Endothelial cell of umbilical vein (primary cell): ENCODE results near the gene ABCG4. TPM values are rescaled to one million over a fixed set of nuclear protein-coding genes. Genes with fewer than 3 reads are reported as not detected.

Experiments used
- BruUV-seq: library from RNA; stranded (reverse); fragments of 400-500 nt; replicated peaks from 2 replicates; lab custom pipeline; 2021; lab: Mats Ljungman, UMichigan
- CTCF ChIA-PET: fragments of 300-600, 350-600 bp; sonication (Branson Sonifier 250); formaldehyde crosslinking; loops from one replicate; lab custom pipeline; 2021; ENCODE audit warnings: antibody characterized with exemption, inconsistent platforms; lab: Charles Lee
- POLR2A ChIA-PET: fragments of 300-600, 350-600 bp; sonication (Branson Sonifier 250); formaldehyde crosslinking; loops from one replicate; lab custom pipeline; 2021; ENCODE audit warnings: antibody characterized with exemption, inconsistent platforms; lab: Charles Lee
- DNase-seq: peaks from one replicate; pipeline ENCODE4 v3.0.0-alpha.2; 2011; ENCODE audit warnings: low read depth, low spot score
- FAIRE-seq: peaks from 2 replicates; lab custom pipeline; 2011; peaks lifted over from hg19 to GRCh38; lab: Jason Lieb, UNC
- H2AFZ ChIP-seq: 2 replicates; pipeline ENCODE4 v1.6.0; 2012; ENCODE audit warnings: low read depth, low read length, control low read depth, inconsistent platforms
- H3K27ac ChIP-seq: 2 replicates; pipeline ENCODE4 v1.5.1; 2011; ENCODE audit warnings: low read depth, mild to moderate bottlenecking, control low read depth, low read length, moderate library complexity; ENCODE audit not compliant: insufficient read depth
- H3K27me3 ChIP-seq, 2 experiments: 2 replicates each; pipeline versions ENCODE4 v1.6.0 to v1.6.1; 2011; ENCODE audit warnings: low read length in 2 of 2, mixed read lengths in 1 of 2; ENCODE audit not compliant: control insufficient read depth in 2 of 2, insufficient read depth in 2 of 2
- H3K36me3 ChIP-seq, 2 experiments: 2 replicates in 1 of 2; 3 replicates in 1 of 2; pipeline ENCODE4 v1.5.1; 2011; ENCODE audit warnings: low read length in 2 of 2, mild to moderate bottlenecking in 1 of 2, moderate library complexity in 1 of 2; ENCODE audit not compliant: control insufficient read depth in 2 of 2, insufficient read depth in 2 of 2; ENCODE audit errors: extremely low read depth in 1 of 2
- H3K4me1 ChIP-seq: 3 replicates; pipeline ENCODE4 v1.5.1; 2011; ENCODE audit warnings: mild to moderate bottlenecking, low read length; ENCODE audit not compliant: control insufficient read depth, insufficient read depth; ENCODE audit errors: extremely low read depth
- H3K4me2 ChIP-seq: 2 replicates; pipeline ENCODE4 v1.6.1; 2011; ENCODE audit warnings: low read length, control low read depth, mixed read lengths; ENCODE audit not compliant: insufficient read depth
- H3K4me3 ChIP-seq, 3 experiments: fragments of 200-600 bp in 1 of 3; sonication (generic), shearing (Covaris generic) in 1 of 3; replicated peaks in 1 of 3; 2 replicates each; pipeline ENCODE4 v1.5.1; 2011 to 2016; ENCODE audit warnings: control low read depth in 3 of 3, low read length in 3 of 3, mild to moderate bottlenecking in 2 of 3, inconsistent platforms in 1 of 3, low read depth in 1 of 3, moderate library complexity in 1 of 3; ENCODE audit not compliant: insufficient read depth in 1 of 3
- H3K79me2 ChIP-seq: 2 replicates; pipeline ENCODE4 v1.6.0; 2012; ENCODE audit warnings: low read length, inconsistent platforms; ENCODE audit not compliant: control insufficient read depth, insufficient read depth
- H3K9ac ChIP-seq: replicated peaks from 2 replicates; pipeline ENCODE3; 2011; ENCODE audit warnings: low read length, control low read depth; ENCODE audit not compliant: insufficient read depth; ENCODE audit errors: extremely low read depth
- H3K9me1 ChIP-seq: replicated peaks from 3 replicates; pipeline ENCODE4 v1.6.0; 2011; ENCODE audit warnings: mild to moderate bottlenecking, low read length; ENCODE audit not compliant: control insufficient read depth, insufficient read depth; ENCODE audit errors: extremely low read depth
- H3K9me3 ChIP-seq: replicated peaks from 2 replicates; pipeline ENCODE4 v1.5.1; 2012; ENCODE audit warnings: low read length, inconsistent platforms; ENCODE audit not compliant: control insufficient read depth, insufficient read depth
- H4K20me1 ChIP-seq: replicated peaks from 2 replicates; pipeline ENCODE3; 2011; ENCODE audit warnings: mild to moderate bottlenecking, low read length; ENCODE audit not compliant: control insufficient read depth, insufficient read depth; ENCODE audit errors: extremely low read depth
- CTCF ChIP-seq, 2 donors: IDR thresholded peaks; 1 replicate in 1 of 2; 2 replicates in 1 of 2; pipeline ENCODE4 v1.5.1; 2011; ENCODE audit warnings: low read length in 2 of 2, mild to moderate bottlenecking in 2 of 2, moderate library complexity in 2 of 2, control low read depth in 1 of 2, inconsistent platforms in 1 of 2, low read depth in 1 of 2; ENCODE audit not compliant: insufficient read depth in 1 of 2; ENCODE audit errors: extremely low read depth in 1 of 2
- FOS ChIP-seq: IDR thresholded peaks from 2 replicates; pipeline ENCODE4 v1.6.1; 2011; ENCODE audit warnings: mild to moderate bottlenecking, low read length, moderate library complexity, borderline replicate concordance; ENCODE audit not compliant: insufficient read depth
- JUN ChIP-seq: IDR thresholded peaks from 2 replicates; pipeline ENCODE4 v1.6.1; 2011; ENCODE audit warnings: borderline replicate concordance, low read depth; ENCODE audit not compliant: insufficient read length, insufficient read depth
- MAX ChIP-seq: IDR thresholded peaks from 2 replicates; pipeline ENCODE4 v1.6.1; 2011; ENCODE audit not compliant: insufficient read depth, insufficient read length
- MYC ChIP-seq: IDR thresholded peaks from one replicate; pipeline ENCODE4 v1.6.1; 2011; ENCODE audit warnings: mild to moderate bottlenecking, low read depth, low read length
- POLR2A ChIP-seq: IDR thresholded peaks from 2 replicates; pipeline ENCODE4 v1.6.1; 2012; ENCODE audit warnings: low read depth, mild to moderate bottlenecking, control low read depth, low read length
- POLR2AphosphoS5 ChIP-seq: IDR thresholded peaks from 2 replicates; pipeline ENCODE4 v1.6.1; 2012; ENCODE audit warnings: low read depth, mild to moderate bottlenecking, control low read depth, low read length, moderate library complexity; ENCODE audit not compliant: insufficient read depth
- dilution Hi-C: fragments of 300-500 bp; cut with MboI; formaldehyde crosslinking; loops from one replicate; pipeline ENCODE4 v1.15.0; 2019; ENCODE audit warnings: low sequenced_read_pairs; ENCODE audit not compliant: extremely low pct_ligation_motif_present
- intact Hi-C: fragments of 100-400 bp; cut with micrococcal nuclease; formaldehyde crosslinking; loops from one replicate; pipeline ENCODE4 v1.10.0; 2022
- polyA plus RNA-seq, 4 experiments: library from polyadenylated mRNA; depleted of rRNA in 3 of 4; stranded (reverse) in 3 of 4; unstranded in 1 of 4; fragments of >200 nt; gene quantifications; 2 replicates each; pipeline versions ENCODE4 v1.2.1 to v1.2.3, GENCODE V29; 2011 to 2012; ENCODE audit warnings: missing spikeins in 1 of 4
- total RNA-seq: library from RNA; stranded (reverse); gene quantifications from 2 replicates; pipeline ENCODE4 v1.2.3, GENCODE V29; 2021

ABCG4 gene
- total and polyA plus RNA-seq, 2 donors (not counting 3 experiments of a cell fraction or from before 2014, with no cell fraction given) = 1.0 to 1.7 TPM

DNA sequence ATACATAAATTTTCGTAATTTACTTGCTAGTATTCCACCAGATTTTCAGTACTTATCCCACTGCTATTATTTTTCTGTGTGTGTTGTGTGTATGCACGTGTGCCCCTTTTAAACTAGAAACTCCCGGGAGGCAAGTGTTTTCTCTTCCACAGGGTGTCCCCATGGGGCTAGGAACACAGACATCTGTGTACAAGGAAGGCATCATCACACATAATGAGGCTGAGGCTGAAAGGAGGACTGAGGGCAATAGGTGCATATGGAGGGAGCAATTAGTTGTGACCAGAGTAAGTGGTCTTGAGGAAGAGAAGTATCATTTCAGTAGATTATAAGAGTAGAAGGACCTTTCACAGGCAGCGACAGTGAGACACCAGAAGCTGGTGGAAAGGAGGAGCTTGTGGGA lies 45.1 kb upstream of the ABCG4 start:
- TF ChIP-seq CTCF (IDR thresholded peaks at IDR 0.05; ENCODE audit: extremely low read depth in 1 of 2, insufficient read depth in 1 of 2, low read depth in 1 of 2, low read length in 2 of 2) (no peak), JUN (no peak), POLR2AphosphoS5 (no peak), FOS (no peak), MYC (no peak), POLR2A (no peak), MAX (no peak)
- no peak for FAIRE-seq
- Histone ChIP-seq H3K9me1 (no peaks in the 10 kb centered on the region), H4K20me1 (no peaks in the 10 kb centered on the region), H2AFZ (no peak overlapping the region), H3K79me2 (peaks cover 15% of the 10 kb centered on the region), H3K4me3 (no peak overlapping the region), H3K9ac (no peak overlapping the region), H3K36me3 (no peaks in the 10 kb centered on the region), H3K27ac (no peak overlapping the region), H3K4me1 (peaks cover 29% of the 10 kb centered on the region), H3K4me2 (no peak overlapping the region), H3K9me3 (no peaks in the 10 kb centered on the region), H3K27me3 (no peaks in the 10 kb centered on the region)
- intact Hi-C loops = no loop called here
- dilution Hi-C loops = no loop called here
- ChIA-PET CTCF (interaction anchor here (0.8 to 2.1 kb wide), 4 partner anchors 17 to 234 kb away, joined by 3 to 9 read pairs (median 5); no protein-coding TSS in a partner anchor), POLR2A (no interaction called here)
- no peak for DNase-seq
- no TSS peak for BruUV-seq
